ENCODE results near the gene DENND4C. TPM values are rescaled to one million over a fixed set of nuclear protein-coding genes. Genes with fewer than 3 reads are reported as not detected.

The DENND4C gene
- total RNA-seq, 1 donor = 65.1 TPM

DNA sequence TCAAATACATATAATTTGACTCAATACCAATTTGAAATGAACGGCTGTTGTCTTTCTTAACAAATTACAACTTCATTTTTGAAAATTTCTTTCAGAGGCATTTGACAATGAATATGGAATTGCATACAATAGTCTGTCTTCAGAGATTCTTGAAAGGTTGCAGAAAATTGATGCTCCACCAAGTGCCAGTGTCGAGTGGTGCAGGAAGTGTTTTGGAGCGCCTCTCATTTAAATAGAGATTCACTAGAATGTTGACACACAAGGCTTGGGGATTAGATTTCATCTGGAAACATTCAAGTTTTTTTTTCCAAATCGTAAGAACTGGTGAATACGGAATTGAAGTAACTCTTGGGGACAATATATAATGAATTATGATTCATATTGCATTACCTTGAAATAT, 141.4 kb downstream of the DENND4C start:
- DNase-seq (ENCODE audit: insufficient read length, low spot score, missing footprints) = no peak
- no peaks in the 10 kb centered on the region for H3K9me3 ChIP-seq (ENCODE audit: low read depth, low read length)
- no peaks in the 10 kb centered on the region for H3K79me2 ChIP-seq (ENCODE audit: insufficient read depth, low read length)
- TF ChIP-seq, protein P1, sequence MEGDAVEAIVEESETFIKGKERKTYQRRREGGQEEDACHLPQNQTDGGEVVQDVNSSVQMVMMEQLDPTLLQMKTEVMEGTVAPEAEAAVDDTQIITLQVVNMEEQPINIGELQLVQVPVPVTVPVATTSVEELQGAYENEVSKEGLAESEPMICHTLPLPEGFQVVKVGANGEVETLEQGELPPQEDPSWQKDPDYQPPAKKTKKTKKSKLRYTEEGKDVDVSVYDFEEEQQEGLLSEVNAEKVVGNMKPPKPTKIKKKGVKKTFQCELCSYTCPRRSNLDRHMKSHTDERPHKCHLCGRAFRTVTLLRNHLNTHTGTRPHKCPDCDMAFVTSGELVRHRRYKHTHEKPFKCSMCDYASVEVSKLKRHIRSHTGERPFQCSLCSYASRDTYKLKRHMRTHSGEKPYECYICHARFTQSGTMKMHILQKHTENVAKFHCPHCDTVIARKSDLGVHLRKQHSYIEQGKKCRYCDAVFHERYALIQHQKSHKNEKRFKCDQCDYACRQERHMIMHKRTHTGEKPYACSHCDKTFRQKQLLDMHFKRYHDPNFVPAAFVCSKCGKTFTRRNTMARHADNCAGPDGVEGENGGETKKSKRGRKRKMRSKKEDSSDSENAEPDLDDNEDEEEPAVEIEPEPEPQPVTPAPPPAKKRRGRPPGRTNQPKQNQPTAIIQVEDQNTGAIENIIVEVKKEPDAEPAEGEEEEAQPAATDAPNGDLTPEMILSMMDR (IDR thresholded peaks at IDR 0.05; ENCODE audit: extremely low read depth, low read depth, low read length) = peak; percentile 22
- H3K4me1 ChIP-seq (ENCODE audit: insufficient read depth, low read length) = peaks cover 15% of the 10 kb centered on the region
- H4K20me1 ChIP-seq (ENCODE audit: insufficient read depth, low read length) = peaks cover 13% of the 10 kb centered on the region
- no peak overlapping the region for H2AFZ ChIP-seq (ENCODE audit: low read length)
- H3K27ac ChIP-seq (ENCODE audit: low read depth, low read length) = no peak overlapping the region
- no peaks in the 10 kb centered on the region for H3K27me3 ChIP-seq (ENCODE audit: insufficient read depth, low read length)
- no peak overlapping the region for H3K4me3 ChIP-seq (ENCODE audit: insufficient read depth, low read length)
- peaks cover 32% of the 10 kb centered on the region for H3K36me3 ChIP-seq (ENCODE audit: insufficient read depth, low read length)
- H3K4me2 ChIP-seq (ENCODE audit: insufficient read depth, low read length) = no peak overlapping the region

DNA sequence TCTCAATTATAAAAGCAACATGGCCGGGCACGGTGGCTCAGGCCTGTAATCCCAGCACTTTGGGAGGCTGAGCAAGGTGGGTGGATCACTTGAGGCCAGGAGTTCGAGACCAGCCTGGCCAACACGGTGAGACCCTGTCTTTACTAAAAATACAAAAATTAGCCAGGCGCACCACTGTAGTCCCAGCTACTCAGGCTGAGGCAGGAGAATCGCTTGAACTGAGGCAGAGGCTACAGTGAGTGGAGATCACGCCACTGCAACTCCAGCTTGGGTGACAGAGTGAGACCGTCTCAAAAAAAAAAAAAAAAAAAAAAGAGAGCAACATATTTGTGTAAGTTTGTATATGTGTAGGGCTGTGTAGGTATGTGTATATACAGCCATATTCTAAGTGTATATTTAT, 142.1 kb downstream of the DENND4C start:
- Histone ChIP-seq H3K4me1 (ENCODE audit: insufficient read depth, low read length) (peaks cover 21% of the 10 kb centered on the region), H3K9me3 (ENCODE audit: low read depth, low read length) (no peaks in the 10 kb centered on the region), H3K27ac (ENCODE audit: low read depth, low read length) (no peak overlapping the region), H4K20me1 (ENCODE audit: insufficient read depth, low read length) (peaks cover 19% of the 10 kb centered on the region), H3K36me3 (ENCODE audit: insufficient read depth, low read length) (peaks cover 38% of the 10 kb centered on the region), H2AFZ (ENCODE audit: low read length) (no peak overlapping the region), H3K4me3 (ENCODE audit: insufficient read depth, low read length) (no peak overlapping the region), H3K4me2 (ENCODE audit: insufficient read depth, low read length) (no peak overlapping the region), H3K27me3 (ENCODE audit: insufficient read depth, low read length) (no peaks in the 10 kb centered on the region), H3K79me2 (ENCODE audit: insufficient read depth, low read length) (peaks cover 4% of the 10 kb centered on the region)
- no peak for DNase-seq (ENCODE audit: insufficient read length, low spot score, missing footprints)
- TF ChIP-seq, protein P1 (IDR thresholded peaks at IDR 0.05; ENCODE audit: extremely low read depth, low read depth, low read length) = no peak

DNA sequence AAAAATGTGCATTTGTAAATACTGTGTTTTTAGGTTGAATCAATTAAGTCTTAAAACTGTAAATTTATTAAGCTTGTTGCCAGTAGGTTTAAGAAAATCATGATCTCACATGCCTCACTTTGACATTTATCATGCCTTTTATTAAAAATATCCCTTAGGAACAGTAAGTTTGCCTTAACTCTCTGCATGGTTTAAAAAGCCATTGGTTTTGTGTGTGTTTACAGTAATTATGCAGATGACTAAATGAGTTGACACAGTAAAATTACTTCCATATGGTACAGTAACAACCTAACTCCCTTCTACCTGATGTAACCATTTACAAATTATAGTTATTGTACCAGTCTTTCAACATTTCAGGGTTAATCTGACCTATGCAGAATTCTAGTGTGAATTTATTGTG, 143.0 kb downstream of the DENND4C start:
- H3K4me2 ChIP-seq (ENCODE audit: insufficient read depth, low read length) = no peak overlapping the region
- peaks cover 47% of the 10 kb centered on the region for H3K36me3 ChIP-seq (ENCODE audit: insufficient read depth, low read length)
- H3K27me3 ChIP-seq (ENCODE audit: insufficient read depth, low read length) = no peaks in the 10 kb centered on the region
- peaks cover 12% of the 10 kb centered on the region for H3K79me2 ChIP-seq (ENCODE audit: insufficient read depth, low read length)
- TF ChIP-seq, protein P1 (IDR thresholded peaks at IDR 0.05; ENCODE audit: extremely low read depth, low read depth, low read length) = no peak
- H3K4me1 ChIP-seq (ENCODE audit: insufficient read depth, low read length) = peaks cover 30% of the 10 kb centered on the region
- no peak overlapping the region for H3K27ac ChIP-seq (ENCODE audit: low read depth, low read length)
- H3K9me3 ChIP-seq (ENCODE audit: low read depth, low read length) = no peaks in the 10 kb centered on the region
- no peak for DNase-seq (ENCODE audit: insufficient read length, low spot score, missing footprints)
- H3K4me3 ChIP-seq (ENCODE audit: insufficient read depth, low read length) = no peak overlapping the region
- peaks cover 29% of the 10 kb centered on the region for H4K20me1 ChIP-seq (ENCODE audit: insufficient read depth, low read length)
- H2AFZ ChIP-seq (ENCODE audit: low read length) = no peak overlapping the region

DNA sequence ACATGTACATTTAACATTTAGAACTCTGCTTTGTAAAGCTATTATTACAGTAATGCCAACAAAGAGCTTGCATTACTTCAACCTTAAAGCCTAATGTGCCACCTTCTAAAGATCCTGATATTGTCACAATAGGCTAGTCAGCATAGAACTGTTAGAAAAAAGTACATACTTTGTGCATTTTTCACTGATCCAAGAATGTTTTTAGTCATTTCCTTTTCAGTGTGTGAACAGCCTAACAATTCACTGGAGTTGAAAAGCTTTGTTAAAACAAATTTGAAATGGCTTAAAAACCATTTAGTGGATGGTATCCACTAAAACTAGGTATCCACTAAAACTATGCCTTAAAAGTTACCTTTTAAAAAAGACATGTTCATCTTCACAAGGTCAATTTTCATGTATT, 145.0 kb downstream of the DENND4C start:
- no peak for DNase-seq (ENCODE audit: insufficient read length, low spot score, missing footprints)
- Histone ChIP-seq H4K20me1 (ENCODE audit: insufficient read depth, low read length) (peaks cover 44% of the 10 kb centered on the region), H2AFZ (ENCODE audit: low read length) (no peak overlapping the region), H3K4me3 (ENCODE audit: insufficient read depth, low read length) (no peak overlapping the region), H3K27me3 (ENCODE audit: insufficient read depth, low read length) (no peaks in the 10 kb centered on the region), H3K4me1 (ENCODE audit: insufficient read depth, low read length) (peaks cover 34% of the 10 kb centered on the region), H3K9me3 (ENCODE audit: low read depth, low read length) (no peaks in the 10 kb centered on the region), H3K4me2 (ENCODE audit: insufficient read depth, low read length) (no peak overlapping the region), H3K27ac (ENCODE audit: low read depth, low read length) (peak overlapping the region; percentile 33), H3K79me2 (ENCODE audit: insufficient read depth, low read length) (peaks cover 28% of the 10 kb centered on the region), H3K36me3 (ENCODE audit: insufficient read depth, low read length) (peaks cover 56% of the 10 kb centered on the region)
- TF ChIP-seq, protein P1 (IDR thresholded peaks at IDR 0.05; ENCODE audit: extremely low read depth, low read depth, low read length) = no peak

Data from osteoblast (primary cell).